ENCODE data around the gene IGSF3.

DNA sequence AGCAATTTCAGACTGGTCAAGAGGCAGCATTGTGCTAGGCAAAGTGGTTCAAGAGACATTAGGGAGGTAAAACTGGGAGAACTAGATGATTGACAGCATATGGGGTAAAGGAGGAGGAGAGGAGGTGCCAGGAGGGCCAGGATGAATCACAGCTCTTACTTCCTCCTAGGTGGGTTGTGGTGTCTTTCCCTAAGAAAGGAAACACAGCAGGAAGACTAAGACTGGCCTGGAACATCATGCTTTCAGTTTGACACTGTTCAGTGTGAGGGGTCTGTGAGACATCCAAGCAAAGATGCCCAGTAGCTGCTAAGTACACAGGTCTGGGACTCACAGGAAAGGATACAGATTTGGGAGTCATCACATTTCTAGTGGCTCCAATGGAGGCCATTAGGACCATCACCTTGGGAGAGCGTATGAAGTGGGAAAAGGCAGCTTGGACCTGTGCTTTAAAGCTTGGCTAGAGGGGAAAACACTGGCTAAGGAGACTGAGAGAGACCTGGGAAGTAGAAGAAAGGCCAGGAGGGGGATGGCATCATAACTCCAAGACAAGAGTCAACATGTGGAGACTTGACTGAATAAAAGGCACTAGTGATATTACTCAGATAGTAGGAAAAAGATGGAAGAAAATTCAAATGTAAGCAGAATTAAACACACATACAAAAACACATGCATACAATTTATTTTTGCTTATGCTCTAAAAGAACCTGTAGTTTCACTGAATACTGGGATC lies 114.0 kb downstream of the IGSF3 start:
- no peak for TF ChIP-seq POLR2A (IDR thresholded peaks at IDR 0.05)
- TF ChIP-seq, protein P1, sequence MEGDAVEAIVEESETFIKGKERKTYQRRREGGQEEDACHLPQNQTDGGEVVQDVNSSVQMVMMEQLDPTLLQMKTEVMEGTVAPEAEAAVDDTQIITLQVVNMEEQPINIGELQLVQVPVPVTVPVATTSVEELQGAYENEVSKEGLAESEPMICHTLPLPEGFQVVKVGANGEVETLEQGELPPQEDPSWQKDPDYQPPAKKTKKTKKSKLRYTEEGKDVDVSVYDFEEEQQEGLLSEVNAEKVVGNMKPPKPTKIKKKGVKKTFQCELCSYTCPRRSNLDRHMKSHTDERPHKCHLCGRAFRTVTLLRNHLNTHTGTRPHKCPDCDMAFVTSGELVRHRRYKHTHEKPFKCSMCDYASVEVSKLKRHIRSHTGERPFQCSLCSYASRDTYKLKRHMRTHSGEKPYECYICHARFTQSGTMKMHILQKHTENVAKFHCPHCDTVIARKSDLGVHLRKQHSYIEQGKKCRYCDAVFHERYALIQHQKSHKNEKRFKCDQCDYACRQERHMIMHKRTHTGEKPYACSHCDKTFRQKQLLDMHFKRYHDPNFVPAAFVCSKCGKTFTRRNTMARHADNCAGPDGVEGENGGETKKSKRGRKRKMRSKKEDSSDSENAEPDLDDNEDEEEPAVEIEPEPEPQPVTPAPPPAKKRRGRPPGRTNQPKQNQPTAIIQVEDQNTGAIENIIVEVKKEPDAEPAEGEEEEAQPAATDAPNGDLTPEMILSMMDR (IDR thresholded peaks at IDR 0.05): no peak
- no peak for TF ChIP-seq EP300 (IDR thresholded peaks at IDR 0.05)
- TF ChIP-seq POLR2AphosphoS5 (IDR thresholded peaks at IDR 0.05): no peak

Data from sigmoid colon (tissue), 4 donors.